Stimulated activated CD4-positive, alpha-beta T cell treated with anti-CD3 and anti-CD28 coated beads, Interleukin-4, amount 100 ng/mL, for 1 hour (primary cell): Measurements from ENCODE around the gene SYCP2L.
"Not testable (repeated sequence)": the region's sequence is repeated elsewhere in the genome, so short reads cannot be mapped to it uniquely, and the experiment has no call there.

Experiments
- DNase-seq: peaks from one replicate; pipeline ENCODE4 v3.0.0-alpha.2; 2020

SYCP2L gene

GRCh38 chr6:10960171-10960570, 73.3 kb downstream of the SYCP2L start:
- no peak for DNase-seq

GRCh38 chr6:10961837-10962236, 75.0 kb downstream of the SYCP2L start:
- no peak for DNase-seq

DNA sequence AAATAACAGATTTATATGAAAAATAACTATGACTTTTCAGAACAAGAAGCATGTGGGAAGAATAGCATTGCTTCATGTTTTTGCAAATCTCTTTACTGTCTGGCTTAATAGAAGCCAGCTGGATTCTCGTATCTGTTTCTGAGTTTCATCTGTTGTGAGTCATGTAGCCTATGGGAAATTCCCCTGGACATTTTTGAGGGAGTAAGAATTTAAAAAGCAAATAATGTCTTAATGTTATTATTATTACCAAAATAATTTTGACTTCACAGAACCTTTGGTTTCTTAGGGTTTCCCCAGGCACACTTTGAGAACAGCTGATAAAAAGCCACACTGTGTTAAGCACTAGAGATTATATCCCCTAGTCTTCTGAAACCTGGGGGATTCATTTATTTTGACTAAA, 75.8 kb downstream of the SYCP2L start:
- DNase-seq: no peak

- DNase-seq: no peak
These were observed 76.3 kb downstream of the SYCP2L start for GRCh38 chr6:10963113-10963512.

DNA sequence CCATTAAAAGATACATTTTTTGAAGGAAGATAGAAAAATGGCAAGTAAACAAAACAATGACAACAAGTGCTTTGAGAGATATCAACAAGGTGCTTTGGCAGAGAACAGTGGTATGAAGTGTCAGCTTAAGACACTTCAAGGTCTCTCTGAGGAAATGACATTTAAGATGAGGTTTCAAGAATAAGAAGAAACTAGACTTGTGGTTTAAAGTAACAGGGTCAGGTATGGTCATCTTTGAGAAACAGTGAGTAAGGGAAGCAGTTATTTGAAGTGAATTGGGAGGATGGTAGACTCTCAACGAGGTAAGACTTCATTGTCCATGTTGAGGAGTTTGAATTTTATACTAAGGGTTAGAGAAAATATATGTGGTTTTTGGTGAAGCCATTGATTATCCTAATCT, 77.8 kb downstream of the SYCP2L start:
- DNase-seq: no peak

GRCh38 chr6:10968776-10969175, 81.9 kb downstream of the SYCP2L start:
- no peak for DNase-seq

DNA sequence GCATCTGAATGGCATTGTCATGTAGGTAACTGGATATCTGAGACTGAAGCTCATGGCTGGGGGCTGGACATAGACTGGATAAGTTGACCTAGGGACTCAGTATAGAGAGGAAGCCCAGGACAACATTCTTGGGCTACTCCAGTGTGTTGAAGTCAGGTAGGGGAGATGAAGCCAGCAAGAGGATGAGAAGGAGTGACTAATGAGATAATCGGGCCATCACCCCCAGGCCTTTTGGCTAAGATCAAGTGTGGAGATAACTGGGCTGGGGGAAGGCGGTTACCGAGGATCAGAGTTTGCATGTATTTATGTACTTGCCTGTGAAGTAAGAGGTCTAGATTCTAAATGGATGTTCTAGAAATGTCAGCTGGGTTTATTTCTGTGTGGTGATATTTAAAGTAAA, 83.9 kb downstream of the SYCP2L start:
- DNase-seq: no peak

- DNase-seq: no peak
These were observed 85.3 kb downstream of the SYCP2L start for GRCh38 chr6:10972196-10972595.

- no peak for DNase-seq
These were observed 89.7 kb downstream of the SYCP2L start for GRCh38 chr6:10976571-10976970.

DNA sequence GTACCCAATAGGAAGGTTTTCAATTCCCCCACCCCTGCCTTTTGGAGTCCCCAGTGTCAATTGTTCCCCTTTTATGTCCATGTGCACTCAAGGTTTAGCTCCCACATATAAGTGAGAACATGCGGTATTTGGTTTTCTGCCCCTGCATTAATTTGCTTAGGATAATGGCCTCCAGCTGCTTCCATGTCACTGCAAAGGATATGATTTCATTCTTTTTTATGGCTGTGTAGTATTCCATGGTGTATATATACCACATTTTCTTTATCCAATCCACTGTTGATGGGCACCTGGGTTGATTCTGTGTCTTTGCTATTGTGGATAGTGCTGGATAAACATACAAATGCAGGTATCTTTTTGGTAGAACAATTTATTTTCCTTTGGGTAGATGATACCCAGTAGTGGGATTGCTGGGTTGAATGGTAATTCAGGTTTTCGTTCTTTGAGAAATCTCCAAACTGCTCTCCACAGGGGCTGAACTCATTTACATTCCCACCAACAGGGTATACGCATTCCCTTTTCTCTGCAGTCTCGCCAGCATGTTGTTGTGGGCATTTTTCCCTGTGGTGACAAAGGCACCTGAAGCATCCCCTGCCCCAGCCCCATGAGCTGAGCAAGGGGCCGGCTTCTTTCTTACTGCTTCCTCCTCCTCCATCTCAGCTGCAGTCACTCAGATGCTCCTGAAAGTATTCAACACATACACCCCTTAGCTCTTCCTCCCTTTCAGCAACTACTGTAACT, 90.5 kb downstream of the SYCP2L start:
- DNase-seq: no peak

DNA sequence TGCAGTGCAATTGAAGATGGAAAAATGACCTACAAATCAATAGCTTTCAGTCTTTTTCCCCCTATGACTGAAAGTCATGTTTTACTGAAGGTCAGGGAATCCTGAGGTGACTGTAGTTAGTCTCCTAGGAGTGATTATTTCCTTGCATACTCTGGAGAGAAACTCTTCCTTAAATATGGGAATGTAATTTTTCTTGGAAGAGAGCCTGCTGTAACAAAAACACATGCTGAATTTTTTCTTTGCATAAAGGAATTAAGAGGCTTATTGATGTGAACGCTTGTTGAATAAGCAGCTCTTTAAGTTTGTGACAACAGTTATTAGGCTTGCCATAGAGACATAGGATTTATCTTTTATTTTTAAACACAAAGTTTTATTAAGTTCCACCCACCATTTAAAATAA, 92.8 kb downstream of the SYCP2L start:
- DNase-seq: no peak

DNA sequence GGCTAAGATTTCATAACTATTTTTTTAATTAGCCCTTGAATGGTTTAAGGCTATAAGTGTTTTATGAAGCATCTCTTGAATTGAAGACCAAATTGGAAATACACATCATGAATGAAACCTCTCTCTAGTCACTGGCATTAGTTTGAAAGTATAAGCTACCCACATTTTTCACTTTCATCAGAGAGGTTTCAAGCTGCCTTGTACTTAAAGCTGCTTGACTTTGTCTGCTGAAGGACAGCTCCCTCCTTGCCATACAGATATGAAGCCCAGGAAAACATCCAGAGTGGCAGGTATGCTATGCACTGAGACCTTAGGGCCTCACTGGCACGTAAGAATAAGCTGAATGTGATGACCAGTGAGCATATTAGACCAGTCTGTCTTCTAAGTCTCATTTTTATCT, 94.6 kb downstream of the SYCP2L start:
- no peak for DNase-seq

GRCh38 chr6:10984959-10985358, 98.1 kb downstream of the SYCP2L start:
- DNase-seq: not testable (repeated sequence)

GRCh38 chr6:10989587-10989986, 102.7 kb downstream of the SYCP2L start:
- DNase-seq: no peak

GRCh38 chr6:10991115-10991514, 104.3 kb downstream of the SYCP2L start:
- no peak for DNase-seq

GRCh38 chr6:10993896-10994295, 107.0 kb downstream of the SYCP2L start:
- no peak for DNase-seq

DNA sequence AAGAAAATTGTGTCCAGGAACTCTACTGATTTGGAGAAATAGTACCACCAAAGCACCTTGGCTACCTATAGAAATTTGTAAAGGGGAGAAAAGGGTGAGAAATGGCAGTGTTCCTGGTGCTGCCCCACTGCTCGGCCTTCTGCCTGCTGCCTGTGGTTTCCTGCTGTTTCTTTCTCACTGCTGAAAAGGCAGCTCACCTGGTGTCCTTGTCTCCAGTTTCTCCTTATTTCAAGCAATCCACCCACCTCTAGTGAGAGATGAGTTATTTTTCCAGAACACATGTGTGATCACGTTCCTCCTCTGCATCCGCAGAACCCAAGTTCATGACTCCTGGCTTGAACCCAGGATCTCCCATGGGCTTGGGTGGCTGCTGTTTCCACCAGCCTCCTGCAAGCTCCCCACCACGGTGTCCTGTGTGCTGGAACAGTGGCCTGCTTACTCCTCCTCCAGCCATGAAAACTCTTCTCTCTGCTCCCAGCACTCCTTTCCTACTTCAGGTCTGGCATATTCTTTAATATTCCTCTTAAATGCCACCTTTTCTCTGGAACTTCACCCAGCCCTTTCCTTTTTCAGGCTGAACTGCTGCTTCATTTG, 108.4 kb downstream of the SYCP2L start:
- no peak for DNase-seq

GRCh38 chr6:10999994-11000393, 113.1 kb downstream of the SYCP2L start:
- DNase-seq: no peak

DNA sequence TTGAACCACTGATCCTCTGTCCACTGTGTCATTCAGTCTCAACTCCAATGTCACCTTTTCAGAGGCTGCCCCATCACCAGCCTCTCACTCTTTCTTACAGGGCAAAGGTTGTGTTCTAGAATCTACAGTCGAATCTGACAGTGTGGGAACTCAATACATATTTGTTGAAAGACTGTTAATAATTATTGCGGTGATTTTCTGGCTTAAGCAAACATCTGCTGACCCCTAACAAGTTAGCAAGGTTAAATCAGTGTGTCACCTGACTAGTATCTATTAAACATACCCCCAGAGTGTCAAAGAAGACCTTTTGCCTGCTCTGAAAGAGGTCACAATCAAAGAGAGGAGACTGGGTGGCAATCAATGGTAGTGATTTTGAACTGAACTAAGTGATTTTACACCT, 115.3 kb downstream of the SYCP2L start:
- no peak for DNase-seq

DNA sequence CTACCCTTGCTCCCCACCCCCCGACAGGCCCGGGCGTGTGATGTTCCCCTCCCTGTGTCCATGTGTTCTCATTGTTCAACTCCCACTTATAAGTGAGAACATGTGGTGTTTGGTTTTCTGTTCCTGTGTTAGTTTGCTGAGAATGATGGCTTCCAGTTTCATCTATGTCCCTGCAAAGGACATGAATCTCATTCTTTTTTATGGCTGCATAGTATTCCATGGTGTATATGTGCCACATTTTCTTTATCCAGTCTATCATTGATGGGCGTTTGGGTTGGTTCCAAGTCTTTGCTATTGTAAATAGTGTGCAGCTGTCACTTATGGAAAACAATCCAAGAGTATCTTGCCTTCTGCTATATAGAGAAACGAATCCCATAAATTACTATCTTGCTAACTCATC, 116.4 kb downstream of the SYCP2L start:
- DNase-seq: not testable (repeated sequence)

DNA sequence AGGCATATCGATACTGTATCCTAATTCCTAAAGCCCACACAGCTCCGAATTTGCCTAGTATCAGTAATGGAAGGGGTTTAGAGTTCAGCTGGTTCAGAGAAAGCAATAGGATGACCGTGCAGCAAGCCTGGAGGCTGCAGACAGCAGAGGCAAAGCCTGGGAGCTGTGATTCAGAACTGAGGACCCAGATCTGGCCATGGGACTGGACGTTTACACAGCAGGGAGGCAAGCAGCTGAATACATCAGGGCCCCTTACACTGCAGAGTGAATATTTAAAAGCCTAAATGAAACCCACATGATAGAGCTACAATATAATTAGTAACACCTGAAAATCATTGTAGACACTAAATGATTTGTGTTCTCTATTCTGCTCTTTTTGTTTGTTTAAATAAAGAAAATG, 119.2 kb downstream of the SYCP2L start:
- no peak for DNase-seq

GRCh38 chr6:11007715-11008608, 121.1 kb downstream of the SYCP2L start:
- DNase-seq: no peak

DNA sequence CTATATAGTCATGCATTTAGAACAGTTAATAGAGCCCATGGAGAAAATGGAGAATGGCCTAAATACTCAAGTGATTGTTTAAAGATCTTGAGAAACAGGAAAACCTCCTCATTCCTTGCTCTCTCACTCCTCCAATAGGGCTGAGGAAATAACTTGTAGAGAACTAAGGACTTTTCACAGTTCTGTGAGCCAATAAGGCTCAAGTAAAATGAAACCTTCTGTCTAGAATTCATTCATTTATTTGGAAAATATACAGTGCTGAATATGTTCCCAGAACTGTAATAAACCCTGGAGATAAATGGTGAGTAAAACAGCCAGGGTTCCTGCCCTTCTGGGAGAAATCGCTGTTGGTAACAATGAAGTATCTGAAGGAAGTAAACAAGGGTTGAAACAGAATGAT, 122.0 kb downstream of the SYCP2L start:
- DNase-seq: no peak

GRCh38 chr6:11009353-11009752, 122.5 kb downstream of the SYCP2L start:
- DNase-seq: no peak
